Endothelial cell of umbilical vein (primary cell): ENCODE measurements around the gene TUSC2.

ENCODE experiments used
- EZH2 ChIP-seq: IDR thresholded peaks from 2 replicates; pipeline ENCODE4 v1.6.1; 2012; ENCODE audit warnings: borderline replicate concordance, low read depth, mild to moderate bottlenecking, moderate library complexity, low read length, inconsistent platforms; ENCODE audit not compliant: severe bottlenecking
- FOS ChIP-seq: IDR thresholded peaks from 2 replicates; pipeline ENCODE4 v1.6.1; 2011; ENCODE audit warnings: mild to moderate bottlenecking, low read length, moderate library complexity, borderline replicate concordance; ENCODE audit not compliant: insufficient read depth
- JUN ChIP-seq: IDR thresholded peaks from 2 replicates; pipeline ENCODE4 v1.6.1; 2011; ENCODE audit warnings: borderline replicate concordance, low read depth; ENCODE audit not compliant: insufficient read length, insufficient read depth
- MYC ChIP-seq: IDR thresholded peaks from one replicate; pipeline ENCODE4 v1.6.1; 2011; ENCODE audit warnings: mild to moderate bottlenecking, low read depth, low read length
- POLR2A ChIP-seq: IDR thresholded peaks from 2 replicates; pipeline ENCODE4 v1.6.1; 2012; ENCODE audit warnings: low read depth, mild to moderate bottlenecking, control low read depth, low read length
- POLR2AphosphoS5 ChIP-seq: IDR thresholded peaks from 2 replicates; pipeline ENCODE4 v1.6.1; 2012; ENCODE audit warnings: low read depth, mild to moderate bottlenecking, control low read depth, low read length, moderate library complexity; ENCODE audit not compliant: insufficient read depth
- TF ChIP-seq, protein P1 (sequence below), 2 donors: IDR thresholded peaks; 1 replicate in 1 of 2; 2 replicates in 1 of 2; pipeline ENCODE4 v1.5.1; 2011; ENCODE audit warnings: low read length in 2 of 2, mild to moderate bottlenecking in 2 of 2, moderate library complexity in 2 of 2, control low read depth in 1 of 2, inconsistent platforms in 1 of 2, low read depth in 1 of 2; ENCODE audit not compliant: insufficient read depth in 1 of 2; ENCODE audit errors: extremely low read depth in 1 of 2
- TF ChIP-seq, protein P2 (sequence below): IDR thresholded peaks from 2 replicates; pipeline ENCODE4 v1.6.1; 2011; ENCODE audit not compliant: insufficient read depth, insufficient read length

GRCh38 chr3:50350213-50350526 lies 22.1 kb upstream of the TUSC2 start:
- TF ChIP-seq, protein P1, sequence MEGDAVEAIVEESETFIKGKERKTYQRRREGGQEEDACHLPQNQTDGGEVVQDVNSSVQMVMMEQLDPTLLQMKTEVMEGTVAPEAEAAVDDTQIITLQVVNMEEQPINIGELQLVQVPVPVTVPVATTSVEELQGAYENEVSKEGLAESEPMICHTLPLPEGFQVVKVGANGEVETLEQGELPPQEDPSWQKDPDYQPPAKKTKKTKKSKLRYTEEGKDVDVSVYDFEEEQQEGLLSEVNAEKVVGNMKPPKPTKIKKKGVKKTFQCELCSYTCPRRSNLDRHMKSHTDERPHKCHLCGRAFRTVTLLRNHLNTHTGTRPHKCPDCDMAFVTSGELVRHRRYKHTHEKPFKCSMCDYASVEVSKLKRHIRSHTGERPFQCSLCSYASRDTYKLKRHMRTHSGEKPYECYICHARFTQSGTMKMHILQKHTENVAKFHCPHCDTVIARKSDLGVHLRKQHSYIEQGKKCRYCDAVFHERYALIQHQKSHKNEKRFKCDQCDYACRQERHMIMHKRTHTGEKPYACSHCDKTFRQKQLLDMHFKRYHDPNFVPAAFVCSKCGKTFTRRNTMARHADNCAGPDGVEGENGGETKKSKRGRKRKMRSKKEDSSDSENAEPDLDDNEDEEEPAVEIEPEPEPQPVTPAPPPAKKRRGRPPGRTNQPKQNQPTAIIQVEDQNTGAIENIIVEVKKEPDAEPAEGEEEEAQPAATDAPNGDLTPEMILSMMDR (IDR thresholded peaks at IDR 0.05; ENCODE audit: extremely low read depth in 1 of 2, insufficient read depth in 1 of 2, low read depth in 1 of 2, low read length in 2 of 2): no peak
- no peak for TF ChIP-seq EZH2
- TF ChIP-seq POLR2A: no peak
- TF ChIP-seq POLR2AphosphoS5: no peak
- TF ChIP-seq MYC: no peak
- no peak for TF ChIP-seq FOS
- TF ChIP-seq, protein P2, sequence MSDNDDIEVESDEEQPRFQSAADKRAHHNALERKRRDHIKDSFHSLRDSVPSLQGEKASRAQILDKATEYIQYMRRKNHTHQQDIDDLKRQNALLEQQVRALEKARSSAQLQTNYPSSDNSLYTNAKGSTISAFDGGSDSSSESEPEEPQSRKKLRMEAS: no peak
- no peak for TF ChIP-seq JUN
